Gastroesophageal sphincter (tissue), 4 donors: ENCODE measurements around the gene SORBS1. TPM values are rescaled to one million over a fixed set of nuclear protein-coding genes. Genes with fewer than 3 reads are reported as not detected.

Experiments used
- ATAC-seq: fragments of 150-250 bp; one replicate; pipeline ENCODE4 v1.9.1; 2016; ENCODE audit warnings: mild to moderate bottlenecking, moderate library complexity
- H3K27ac ChIP-seq, 4 donors: fragments of 200-600 bp; sonication (generic) in 3 of 4; 1 replicate in 3 of 4; 2 replicates in 1 of 4; pipeline ENCODE4 v1.5.1; 2016 to 2019
- H3K27me3 ChIP-seq: fragments of 200-600 bp; sonication (generic); one replicate; pipeline ENCODE4 v1.5.1; 2019
- H3K36me3 ChIP-seq, 2 donors: fragments of 200-600 bp; sonication (generic); one replicate each; pipeline ENCODE4 v1.5.1; 2019; ENCODE audit warnings: control low read depth in 1 of 2
- H3K4me1 ChIP-seq, 3 donors: fragments of 200-600 bp; sonication (generic); 1 replicate in 2 of 3; 2 replicates in 1 of 3; pipeline ENCODE4 v1.5.1; 2016 to 2019; ENCODE audit warnings: control low read depth in 2 of 3
- H3K4me3 ChIP-seq, 2 donors: fragments of 200-600 bp; sonication (generic); one replicate each; pipeline ENCODE4 v1.5.1; 2019; ENCODE audit warnings: mild to moderate bottlenecking in 1 of 2, moderate library complexity in 1 of 2
- H3K9me3 ChIP-seq, 3 donors: fragments of 200-600 bp; sonication (generic); one replicate each; pipeline ENCODE4 v1.5.1; 2017 to 2019; ENCODE audit warnings: control low read depth in 2 of 3
- CTCF ChIP-seq, 4 experiments: fragments of 200-600 bp in 2 of 4; fragments of 450-650 bp in 2 of 4; sonication (generic) in 1 of 4; IDR thresholded peaks; one replicate each; pipeline ENCODE4 v1.5.1; 2017 to 2019; ENCODE audit warnings: antibody characterized with exemption in 4 of 4, mild to moderate bottlenecking in 2 of 4, moderate library complexity in 2 of 4
- EP300 ChIP-seq: sonication (generic); formaldehyde crosslinking; IDR thresholded peaks from one replicate; pipeline ENCODE4 v1.6.1; 2017; ENCODE audit warnings: antibody characterized with exemption, mild to moderate bottlenecking
- POLR2A ChIP-seq, 2 donors: fragments of 450-650 bp; IDR thresholded peaks; one replicate each; pipeline ENCODE4 v1.6.1; 2017; ENCODE audit warnings: antibody characterized with exemption in 2 of 2, mild to moderate bottlenecking in 2 of 2, moderate library complexity in 1 of 2
- POLR2AphosphoS5 ChIP-seq: sonication (generic); formaldehyde crosslinking; IDR thresholded peaks from one replicate; pipeline ENCODE4 v1.6.1; 2017; ENCODE audit warnings: antibody characterized with exemption
- WGBS, 2 donors: methylation state at CpG; one replicate each; pipeline ENCODE4 v1.1.5; 2018; ENCODE audit warnings: low coverage in 1 of 2; 5-methylcytosine and 5-hydroxymethylcytosine counted together
- total RNA-seq, 4 donors: library from RNA; depleted of rRNA; stranded (reverse); fragments of >200 nt; gene quantifications; one replicate each; pipeline ENCODE4 v1.1.0, GENCODE V29; 2016

The SORBS1 gene
- total RNA-seq, 4 donors from 2014 or later: 1,866 to 2,220 (median 1,948) TPM

GRCh38 chr10:95426482-95426881, 134.7 kb downstream of the SORBS1 start:
- 51 to 69% methylated on average over 4 of the region's 5 CpGs for WGBS, 2 donors
- Histone ChIP-seq H3K36me3 (peaks cover 4 to 93% of the 10 kb centered on the region in 2 donors), H3K4me1 (peaks cover 8 to 100% (median 17%) of the 10 kb centered on the region in 3 donors), H3K9me3 (no peaks in the 10 kb centered on the region), H3K4me3 (no peak overlapping the region), H3K27ac (peak overlapping the region; percentile 25 to 97 (median 88)), H3K27me3 (no peaks in the 10 kb centered on the region)
- ATAC-seq: no peak
- no peak for TF ChIP-seq CTCF (IDR thresholded peaks at IDR 0.05)
- TF ChIP-seq EP300: no peak
- no peak for TF ChIP-seq POLR2A (IDR thresholded peaks at IDR 0.05)
- no peak for TF ChIP-seq POLR2AphosphoS5

- Histone ChIP-seq H3K9me3 (no peaks in the 10 kb centered on the region), H3K36me3 (peaks cover 4 to 93% of the 10 kb centered on the region in 2 donors), H3K27me3 (no peaks in the 10 kb centered on the region), H3K4me3 (no peak overlapping the region), H3K27ac (peak overlapping the region; percentile 37 to 97 (median 88)), H3K4me1 (peaks cover 8 to 100% (median 17%) of the 10 kb centered on the region in 3 donors)
- no peak for ATAC-seq
- 32 to 39% methylated on average over 2 of the region's 2 CpGs for WGBS, 2 donors
- no peak for TF ChIP-seq EP300
- no peak for TF ChIP-seq CTCF (IDR thresholded peaks at IDR 0.05)
- TF ChIP-seq POLR2AphosphoS5: no peak
- no peak for TF ChIP-seq POLR2A (IDR thresholded peaks at IDR 0.05)
Measured at GRCh38 chr10:95425592-95426465, 135.3 kb downstream of the SORBS1 start.

- TF ChIP-seq CTCF (IDR thresholded peaks at IDR 0.05): no peak
- no peak for TF ChIP-seq EP300
- TF ChIP-seq POLR2A (IDR thresholded peaks at IDR 0.05): no peak
- no peak for TF ChIP-seq POLR2AphosphoS5
- H3K36me3 ChIP-seq: peaks cover 4 to 89% of the 10 kb centered on the region in 2 donors
- no peaks in the 10 kb centered on the region for H3K9me3 ChIP-seq
- no peaks in the 10 kb centered on the region for H3K27me3 ChIP-seq
- peaks cover 15 to 100% (median 35%) of the 10 kb centered on the region in 3 donors for H3K4me1 ChIP-seq
- ATAC-seq: peak; percentile 9
- H3K4me3 ChIP-seq: no peak overlapping the region
- WGBS, 2 donors: 22 to 35% methylated on average over 3 to 6 of the region's 6 CpGs
- peak overlapping the region; percentile 78 to 97 (median 88) for H3K27ac ChIP-seq
Measured at GRCh38 chr10:95423164-95424005, 137.8 kb downstream of the SORBS1 start.

- Histone ChIP-seq H3K4me3 (peak overlapping the region in 1 of 2 donors; percentile 33), H3K27ac (peak overlapping the region; percentile 78 to 97 (median 88))
- ATAC-seq: no peak
Measured at GRCh38 chr10:95422233-95422632, 138.9 kb downstream of the SORBS1 start.

More at GRCh38 chr10:95422233-95422632, 138.9 kb downstream of the SORBS1 start:
- Histone ChIP-seq H3K27me3 (no peaks in the 10 kb centered on the region), H3K9me3 (no peaks in the 10 kb centered on the region), H3K36me3 (peaks cover 4 to 84% of the 10 kb centered on the region in 2 donors), H3K4me1 (peaks cover 27 to 100% (median 44%) of the 10 kb centered on the region in 3 donors)
- peak; percentile 18 for TF ChIP-seq POLR2AphosphoS5
- TF ChIP-seq CTCF (IDR thresholded peaks at IDR 0.05): no peak
- TF ChIP-seq POLR2A (IDR thresholded peaks at IDR 0.05): no peak
- TF ChIP-seq EP300: no peak
- 35 to 45% methylated on average over 3 of the region's 3 CpGs for WGBS, 2 donors
